K562 (cell line): ENCODE data around the gene CAPRIN1. TPM values are rescaled to one million over a fixed set of nuclear protein-coding genes. Genes with fewer than 3 reads are reported as not detected.
A peak's percentile ranks its signal among the peaks of the same experiment; 100 is the strongest.

Experiments
- ATAC-seq: fragments of 200-7000 bp; cut with Tn5 transposase; 3 replicates; pipeline ENCODE4 v1.9.1; 2020; ENCODE audit warnings: moderate library complexity
- BruUV-seq: library from RNA; stranded (reverse); fragments of 400-500 nt; replicated peaks from 2 replicates; lab custom pipeline; 2021; lab: Mats Ljungman, UMichigan
- CTCF ChIA-PET: fragments of 300-600 bp; formaldehyde crosslinking; extraction: SDS; loops from one replicate; lab custom pipeline; 2021; ENCODE audit warnings: low intra/inter-chr PET ratio; lab: Yijun Ruan, JAX
- POLR2A ChIA-PET: fragments of 300-600, 350-650 bp; sonication (Branson Sonifier 250); formaldehyde crosslinking; extraction: SDS; loops from one replicate; lab custom pipeline; 2021; ENCODE audit warnings: antibody characterized with exemption, inconsistent platforms; lab: Yijun Ruan, JAX
- DNase-seq, 4 experiments: peaks; one replicate each; pipeline versions ENCODE4 v3.0.0 to v3.0.0-alpha.2; 2011 to 2018; ENCODE audit warnings: low spot score in 3 of 4, mixed read lengths in 3 of 4; ENCODE audit errors: extremely low read depth in 1 of 4
- FAIRE-seq: peaks from 2 replicates; lab custom pipeline; 2011; peaks lifted over from hg19 to GRCh38; lab: Jason Lieb, UNC
- H2AFZ ChIP-seq: 2 replicates; pipeline ENCODE4 v1.6.0; 2011; ENCODE audit warnings: low read depth, low read length, control low read depth, inconsistent platforms
- H3K27ac ChIP-seq: fragments of 200-600 bp; 3 replicates; pipeline ENCODE4 v1.8.0; 2011; ENCODE audit warnings: low read depth, mild to moderate bottlenecking, control low read depth, inconsistent platforms, low read length, moderate library complexity, mixed read lengths; ENCODE audit errors: extremely low read depth
- H3K27me3 ChIP-seq, 2 experiments: fragments of 300-600 bp in 1 of 2; 2 replicates in 1 of 2; 3 replicates in 1 of 2; pipeline versions ENCODE4 v1.6.0 to v1.8.0; 2011; ENCODE audit warnings: inconsistent platforms in 2 of 2, low read length in 2 of 2, mild to moderate bottlenecking in 1 of 2, mixed read lengths in 1 of 2, moderate library complexity in 1 of 2; ENCODE audit not compliant: control insufficient read depth in 2 of 2, insufficient read depth in 2 of 2
- H3K36me3 ChIP-seq: fragments of 300-600 bp; 3 replicates; pipeline ENCODE4 v1.8.0; 2011; ENCODE audit warnings: mild to moderate bottlenecking, low read length, inconsistent platforms; ENCODE audit not compliant: control insufficient read depth, insufficient read depth
- H3K4me1 ChIP-seq, 2 experiments: fragments of 200-600 bp in 1 of 2; replicated peaks in 1 of 2; 2 replicates in 1 of 2; 3 replicates in 1 of 2; pipeline versions ENCODE4 v1.5.1 to v1.8.0; 2011; ENCODE audit warnings: inconsistent platforms in 2 of 2, low read length in 2 of 2, mild to moderate bottlenecking in 1 of 2, mixed read lengths in 1 of 2, moderate library complexity in 1 of 2; ENCODE audit not compliant: control insufficient read depth in 2 of 2, insufficient read depth in 2 of 2
- H3K4me2 ChIP-seq: 2 replicates; pipeline ENCODE4 v1.6.1; 2011; ENCODE audit warnings: low read length, control low read depth, inconsistent platforms, mixed read lengths; ENCODE audit not compliant: insufficient read depth
- H3K4me3 ChIP-seq: fragments of 200-600 bp; sonication (generic), shearing (Covaris generic); 2 replicates; pipeline ENCODE4 v1.5.1; 2016; ENCODE audit warnings: control low read depth, inconsistent platforms
- H3K79me2 ChIP-seq: fragments of 200-600 bp; 3 replicates; pipeline ENCODE4 v1.8.0; 2011; ENCODE audit warnings: low read length, inconsistent platforms; ENCODE audit not compliant: control insufficient read depth, insufficient read depth
- H3K9ac ChIP-seq, 2 experiments: 2 replicates each; pipeline versions ENCODE4 v1.6.0 to v1.6.1; 2011; ENCODE audit warnings: low read depth in 2 of 2, low read length in 2 of 2, control low read depth in 1 of 2, inconsistent platforms in 1 of 2, mild to moderate bottlenecking in 1 of 2, mixed read lengths in 1 of 2; ENCODE audit not compliant: insufficient read depth in 1 of 2
- H3K9me1 ChIP-seq: one replicate; pipeline ENCODE4 v1.6.0; 2011; ENCODE audit warnings: inconsistent platforms, mild to moderate bottlenecking, low read length, moderate library complexity; ENCODE audit not compliant: control insufficient read depth, insufficient read depth
- H3K9me3 ChIP-seq: replicated peaks from 2 replicates; pipeline ENCODE4 v1.5.1; 2011; ENCODE audit warnings: low read depth, low read length, inconsistent platforms; ENCODE audit not compliant: control insufficient read depth, insufficient read depth
- H4K20me1 ChIP-seq: replicated peaks from 2 replicates; pipeline ENCODE4 v1.6.1; 2011; ENCODE audit warnings: low read length, inconsistent platforms, mixed read lengths; ENCODE audit not compliant: control insufficient read depth, insufficient read depth
- E2F4 ChIP-seq: sonication (generic); formaldehyde crosslinking; IDR thresholded peaks from 2 replicates; pipeline ENCODE4 v1.8.0; 2022; ENCODE audit warnings: mild to moderate bottlenecking, low read depth, missing genetic modification reagents
- HOMEZ ChIP-seq: fragments of 250-450 bp; sonication (Bioruptor Pico); IDR thresholded peaks from 2 replicates; pipeline ENCODE4 v1.4.0; 2020; ENCODE audit warnings: mild to moderate bottlenecking, moderate library complexity
- OTX1 ChIP-seq: fragments of 450-650 bp; formaldehyde crosslinking; IDR thresholded peaks from 2 replicates; pipeline ENCODE4 v1.4.0; 2022; ENCODE audit warnings: mild to moderate bottlenecking
- SIN3B ChIP-seq: fragments of 450-650 bp; IDR thresholded peaks from 2 replicates; pipeline ENCODE4 v1.6.1; 2017; ENCODE audit warnings: low read depth, mild to moderate bottlenecking, moderate library complexity
- TARDBP ChIP-seq: fragments of 450-650 bp; IDR thresholded peaks from 2 replicates; pipeline ENCODE4 v1.6.1; 2016
- USF1 ChIP-seq: sonication (generic); formaldehyde crosslinking; IDR thresholded peaks from 2 replicates; pipeline ENCODE4 v1.9.0; 2022; ENCODE audit warnings: mild to moderate bottlenecking, missing genetic modification reagents
- ZNF316 ChIP-seq: fragments of 450-650 bp; IDR thresholded peaks from 2 replicates; pipeline ENCODE4 v1.6.1; 2016
- WGBS: fragments of 100-300 bp; shearing (Covaris generic); methylation state at CpG from one replicate; pipeline ENCODE4 v1.1.6; 2016; ENCODE audit warnings: low coverage, mixed read lengths; ENCODE audit not compliant: insufficient coverage; ENCODE audit errors: missing lambda C conversion rate; 5-methylcytosine and 5-hydroxymethylcytosine counted together
- in situ Hi-C: fragments of 300-500 bp; cut with MboI; formaldehyde crosslinking; loops from 4 replicates; pipeline ENCODE4 v1.15.0; 2018; ENCODE audit warnings: inconsistent platforms, mixed read lengths
- intact Hi-C: fragments of 100-400 bp; cut with micrococcal nuclease; formaldehyde crosslinking; loops from 2 replicates; pipeline ENCODE4 v1.14.2; 2022
- polyA plus RNA-seq, 8 experiments: library from polyadenylated mRNA; depleted of rRNA in 4 of 8; stranded (reverse) in 5 of 8; unstranded in 3 of 8; fragments of >200 nt; fragmentation: Nextera tagmentation in 2 of 8; fragmentation: Illumina TruSeq in 1 of 8; extraction: Ambion mirVana in 2 of 8; extraction: Trizol in 1 of 8; gene quantifications; 2 replicates each; pipeline versions ENCODE4 v1.2.1 to v1.2.3, GENCODE V29; 2011 to 2014; ENCODE audit warnings: inconsistent platforms in 1 of 8, missing spikeins in 1 of 8
- total RNA-seq, 7 experiments: library from RNA; depleted of rRNA in 6 of 7; stranded (reverse); fragments of >200 nt in 6 of 7; fragmentation: Illumina TruSeq in 2 of 7; extraction: Trizol in 2 of 7; gene quantifications; 2 replicates each; pipeline versions ENCODE4 v1.2.1 to v1.2.3, GENCODE V29; 2011 to 2021; ENCODE audit warnings: low replicate concordance in 1 of 7
- TF ChIP-seq, protein P1 (sequence below): sonication (generic); formaldehyde crosslinking; IDR thresholded peaks from 2 replicates; pipeline ENCODE4 v1.8.1; 2023; ENCODE audit warnings: mild to moderate bottlenecking, missing genetic modification reagents

The CAPRIN1 gene
- total and polyA plus RNA-seq, 9 of the 15 experiments (the other 6 are each of a cell fraction or from before 2014, with no cell fraction given) = 49.6 to 271 (median 244) TPM

DNA sequence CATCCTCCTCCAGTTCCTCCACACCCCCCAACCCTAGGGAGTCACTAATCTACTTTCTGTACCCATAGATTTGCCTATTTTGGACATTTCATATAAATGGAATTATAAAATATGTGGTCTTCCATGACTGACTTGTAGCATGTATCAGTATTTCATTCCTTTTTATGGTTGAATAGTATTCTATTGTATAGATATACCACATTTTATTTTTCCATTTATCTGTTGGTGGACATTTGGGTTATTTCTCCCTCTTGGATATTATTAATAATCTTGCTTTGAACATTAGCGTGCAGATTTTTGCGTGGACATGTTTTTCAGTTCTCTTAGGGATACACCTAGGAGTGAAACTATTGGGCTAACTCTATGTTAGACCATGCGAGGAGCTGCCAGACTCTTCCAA lies 77.3 kb downstream of the CAPRIN1 start (continued):
- TF ChIP-seq E2F4 = no peak
- no peak for TF ChIP-seq TARDBP
- no peak for TF ChIP-seq HOMEZ (CRISPR knock-in tag)

DNA sequence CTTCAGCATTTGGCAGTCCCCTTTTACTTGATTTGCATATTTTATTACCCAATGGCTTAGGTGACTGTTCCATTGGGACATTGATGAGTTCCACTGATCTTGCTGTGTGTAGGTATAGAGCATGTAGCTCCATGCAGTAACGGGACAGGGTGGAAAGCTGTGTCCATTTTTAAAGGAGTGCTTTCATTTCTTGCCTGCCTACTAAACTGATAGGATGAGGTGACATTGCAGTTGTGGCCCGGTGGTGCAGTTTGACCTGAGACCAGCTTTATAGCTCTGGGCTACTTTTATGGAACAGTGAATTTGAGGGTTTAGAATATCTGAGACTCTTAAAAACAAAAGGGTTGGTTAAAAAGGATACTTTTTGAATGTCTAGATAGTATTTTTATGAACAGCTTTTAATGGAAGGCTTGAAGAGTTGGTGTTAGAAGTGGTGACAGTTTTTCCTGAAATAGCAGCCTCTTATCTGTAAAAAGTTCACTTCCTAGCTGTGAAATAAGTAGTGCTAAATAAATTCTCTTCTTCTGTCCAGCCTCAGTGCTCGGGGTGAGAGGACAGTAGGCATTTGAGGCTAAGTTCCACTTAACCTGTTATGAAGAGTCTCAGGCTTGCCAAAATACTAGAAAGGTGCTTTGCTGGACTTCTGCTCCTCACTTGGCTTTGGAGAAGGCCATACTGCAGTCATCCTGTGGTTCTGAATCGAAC lies 80.9 kb downstream of the CAPRIN1 start:
- CTCF ChIA-PET = no interaction called here
- Histone ChIP-seq H4K20me1 (0 out of 2 replicates have a peak, but pooled peaks cover 3% of the 10 kb centered on the region), H3K9ac (peak overlapping the region in 1 of 2 experiments; percentile 17; a peak in 1 of 4 replicates), H3K27me3 (no peaks in the 10 kb centered on the region), H3K36me3 (peaks cover 95% of the 10 kb centered on the region), H2AFZ (no peak overlapping the region), H3K4me1 (no peaks in the 10 kb centered on the region), H3K9me3 (no peaks in the 10 kb centered on the region), H3K4me3 (no peak overlapping the region), H3K4me2 (no peak overlapping the region), H3K27ac (no peak overlapping the region), H3K9me1 (no peaks in the 10 kb centered on the region), H3K79me2 (no peaks in the 10 kb centered on the region)
- POLR2A ChIA-PET = interaction anchor here (0.6 to 1.2 kb wide), 3 partner anchors 8 to 59 kb away, joined by 3 read pairs; partner anchors contain the start of gene NAT10
- in situ Hi-C loops (no loop called here), intact Hi-C loops (no loop called here)
- ATAC-seq (no peak), FAIRE-seq (no peak), DNase-seq (no peak)
- WGBS = 96% methylated on average over 4 of the region's 4 CpGs
- no TSS peak for BruUV-seq
- TF ChIP-seq USF1 (CRISPR knock-in tag) = no peak
- TF ChIP-seq SIN3B = no peak
- TF ChIP-seq ZNF316 = no peak
- TF ChIP-seq OTX1 = no peak
- TF ChIP-seq, protein P1, sequence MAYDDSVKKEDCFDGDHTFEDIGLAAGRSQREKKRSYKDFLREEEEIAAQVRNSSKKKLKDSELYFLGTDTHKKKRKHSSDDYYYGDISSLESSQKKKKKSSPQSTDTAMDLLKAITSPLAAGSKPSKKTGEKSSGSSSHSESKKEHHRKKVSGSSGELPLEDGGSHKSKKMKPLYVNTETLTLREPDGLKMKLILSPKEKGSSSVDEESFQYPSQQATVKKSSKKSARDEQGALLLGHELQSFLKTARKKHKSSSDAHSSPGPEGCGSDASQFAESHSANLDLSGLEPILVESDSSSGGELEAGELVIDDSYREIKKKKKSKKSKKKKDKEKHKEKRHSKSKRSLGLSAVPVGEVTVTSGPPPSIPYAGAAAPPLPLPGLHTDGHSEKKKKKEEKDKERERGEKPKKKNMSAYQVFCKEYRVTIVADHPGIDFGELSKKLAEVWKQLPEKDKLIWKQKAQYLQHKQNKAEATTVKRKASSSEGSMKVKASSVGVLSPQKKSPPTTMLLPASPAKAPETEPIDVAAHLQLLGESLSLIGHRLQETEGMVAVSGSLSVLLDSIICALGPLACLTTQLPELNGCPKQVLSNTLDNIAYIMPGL (CRISPR knock-in tag) = no peak
